ENCODE results near the gene CRTAC1.

Gene CRTAC1

DNA sequence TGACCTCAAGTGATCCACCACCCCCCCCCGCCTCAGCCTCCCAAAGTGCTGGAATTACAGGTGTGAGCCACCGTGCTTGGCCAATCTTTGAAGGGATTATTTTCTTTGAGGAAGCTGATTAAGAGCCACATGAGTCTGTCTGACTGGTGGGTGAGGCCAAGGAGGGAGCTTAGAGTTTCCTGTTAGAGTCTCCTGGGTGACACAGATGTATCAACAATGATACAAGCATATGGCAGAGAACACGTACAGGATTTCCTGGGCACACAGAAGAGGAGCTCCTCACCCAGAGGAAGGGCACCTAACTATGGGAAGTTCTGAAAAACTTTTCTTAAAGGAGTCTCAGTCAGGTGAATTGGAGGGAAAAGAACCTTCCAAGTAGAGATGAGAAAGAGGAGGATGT, 111.4 kb downstream of the CRTAC1 start:
- DNase-seq (ENCODE audit: low read depth) = no peak
- no peak overlapping the region for H3K4me3 ChIP-seq (ENCODE audit: low read length)

DNA sequence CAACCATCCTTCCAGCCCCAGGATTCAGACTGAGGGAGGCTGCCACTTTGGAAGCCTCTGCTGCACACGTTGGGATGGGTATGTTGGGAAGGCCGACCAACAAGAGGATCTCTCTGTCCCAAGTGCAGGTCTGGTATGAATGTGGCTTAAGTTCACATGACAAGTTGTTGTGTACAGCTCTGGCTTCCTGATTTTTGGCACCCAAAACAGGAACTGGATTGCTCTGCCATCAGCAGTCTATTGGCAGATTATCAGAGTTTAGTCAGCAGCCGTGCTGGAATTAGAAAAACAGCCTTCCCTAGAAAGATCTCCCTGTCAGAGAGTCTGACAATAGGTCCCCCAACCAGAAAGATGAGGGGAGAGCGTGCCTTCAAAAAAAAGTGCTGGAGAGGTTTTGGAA, 113.8 kb downstream of the CRTAC1 start:
- TF ChIP-seq, protein P1, sequence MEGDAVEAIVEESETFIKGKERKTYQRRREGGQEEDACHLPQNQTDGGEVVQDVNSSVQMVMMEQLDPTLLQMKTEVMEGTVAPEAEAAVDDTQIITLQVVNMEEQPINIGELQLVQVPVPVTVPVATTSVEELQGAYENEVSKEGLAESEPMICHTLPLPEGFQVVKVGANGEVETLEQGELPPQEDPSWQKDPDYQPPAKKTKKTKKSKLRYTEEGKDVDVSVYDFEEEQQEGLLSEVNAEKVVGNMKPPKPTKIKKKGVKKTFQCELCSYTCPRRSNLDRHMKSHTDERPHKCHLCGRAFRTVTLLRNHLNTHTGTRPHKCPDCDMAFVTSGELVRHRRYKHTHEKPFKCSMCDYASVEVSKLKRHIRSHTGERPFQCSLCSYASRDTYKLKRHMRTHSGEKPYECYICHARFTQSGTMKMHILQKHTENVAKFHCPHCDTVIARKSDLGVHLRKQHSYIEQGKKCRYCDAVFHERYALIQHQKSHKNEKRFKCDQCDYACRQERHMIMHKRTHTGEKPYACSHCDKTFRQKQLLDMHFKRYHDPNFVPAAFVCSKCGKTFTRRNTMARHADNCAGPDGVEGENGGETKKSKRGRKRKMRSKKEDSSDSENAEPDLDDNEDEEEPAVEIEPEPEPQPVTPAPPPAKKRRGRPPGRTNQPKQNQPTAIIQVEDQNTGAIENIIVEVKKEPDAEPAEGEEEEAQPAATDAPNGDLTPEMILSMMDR (conservative IDR thresholded peaks at IDR 0.05; ENCODE audit: low read depth, low read length) = no peak
- H3K4me3 ChIP-seq (ENCODE audit: low read length) = no peak overlapping the region
- no peak for DNase-seq (ENCODE audit: low read depth)

More for the DNA sequence above, 111.4 kb downstream of the CRTAC1 start:
- TF ChIP-seq, protein P1 (conservative IDR thresholded peaks at IDR 0.05; ENCODE audit: low read depth, low read length) = no peak

DNA sequence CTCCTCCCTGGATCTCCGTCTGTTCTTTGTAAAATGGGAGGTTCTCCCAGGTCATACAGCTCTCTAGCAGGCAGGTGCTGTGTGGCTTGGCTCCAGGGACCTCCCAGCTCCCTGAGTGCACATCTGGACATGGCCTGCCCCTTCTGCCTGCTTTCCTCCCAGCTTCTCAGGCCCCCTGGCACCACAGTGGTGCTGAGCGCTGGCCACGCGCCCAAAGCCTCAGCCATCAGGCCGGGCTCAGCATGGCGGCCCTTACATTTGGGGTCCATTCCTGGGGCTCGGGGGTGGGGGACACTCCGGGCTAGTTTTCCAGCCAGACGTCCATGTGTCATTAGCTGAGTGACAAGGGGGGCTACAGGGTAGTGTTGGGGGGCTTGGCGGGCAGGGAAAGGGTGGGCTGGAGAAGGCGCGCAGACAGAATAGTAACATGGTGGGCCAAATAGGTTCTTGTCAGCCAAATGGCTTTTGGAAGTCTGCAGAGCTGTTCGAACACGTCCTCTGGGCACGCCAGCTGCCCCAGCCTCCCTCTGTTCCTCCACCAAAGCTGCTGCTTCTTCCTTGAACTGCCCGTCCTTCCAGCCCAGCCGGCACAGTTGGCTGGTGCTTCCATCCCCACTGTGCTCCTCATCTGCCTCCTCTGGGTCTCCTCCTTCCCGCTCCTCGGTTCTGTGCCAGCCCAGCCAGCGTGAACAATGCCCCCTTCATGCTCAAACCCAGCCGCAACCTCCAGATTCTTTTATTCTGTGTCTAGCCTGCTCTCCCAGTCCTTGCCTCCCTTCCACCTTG, 114.9 kb downstream of the CRTAC1 start:
- TF ChIP-seq, protein P1 (conservative IDR thresholded peaks at IDR 0.05; ENCODE audit: low read depth, low read length) = no peak
- no peak for DNase-seq (ENCODE audit: low read depth)
- H3K4me3 ChIP-seq (ENCODE audit: low read length) = no peak overlapping the region

DNA sequence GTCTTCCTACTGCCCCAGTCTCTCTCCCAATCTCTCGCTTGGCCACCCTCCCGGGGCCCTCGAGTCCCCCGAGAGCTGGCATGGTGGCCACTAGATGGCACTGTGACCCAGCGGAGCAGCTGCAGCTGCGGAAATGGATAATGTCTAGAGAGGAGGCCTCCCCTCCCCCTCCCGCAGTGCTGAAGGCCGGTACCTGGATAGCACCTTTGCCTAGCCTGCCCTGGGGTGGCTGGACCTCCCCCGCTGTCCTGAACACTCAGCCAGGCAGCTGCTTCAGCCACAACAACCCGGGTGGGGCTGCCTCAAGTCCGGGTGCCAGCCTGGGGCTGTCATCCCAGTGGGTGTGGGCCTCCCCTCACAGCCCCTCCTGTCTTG, 115.6 kb downstream of the CRTAC1 start:
- TF ChIP-seq, protein P1 (conservative IDR thresholded peaks at IDR 0.05; ENCODE audit: low read depth, low read length) = peak; percentile 89
- no peak overlapping the region for H3K4me3 ChIP-seq (ENCODE audit: low read length)
- no peak for DNase-seq (ENCODE audit: low read depth)

DNA sequence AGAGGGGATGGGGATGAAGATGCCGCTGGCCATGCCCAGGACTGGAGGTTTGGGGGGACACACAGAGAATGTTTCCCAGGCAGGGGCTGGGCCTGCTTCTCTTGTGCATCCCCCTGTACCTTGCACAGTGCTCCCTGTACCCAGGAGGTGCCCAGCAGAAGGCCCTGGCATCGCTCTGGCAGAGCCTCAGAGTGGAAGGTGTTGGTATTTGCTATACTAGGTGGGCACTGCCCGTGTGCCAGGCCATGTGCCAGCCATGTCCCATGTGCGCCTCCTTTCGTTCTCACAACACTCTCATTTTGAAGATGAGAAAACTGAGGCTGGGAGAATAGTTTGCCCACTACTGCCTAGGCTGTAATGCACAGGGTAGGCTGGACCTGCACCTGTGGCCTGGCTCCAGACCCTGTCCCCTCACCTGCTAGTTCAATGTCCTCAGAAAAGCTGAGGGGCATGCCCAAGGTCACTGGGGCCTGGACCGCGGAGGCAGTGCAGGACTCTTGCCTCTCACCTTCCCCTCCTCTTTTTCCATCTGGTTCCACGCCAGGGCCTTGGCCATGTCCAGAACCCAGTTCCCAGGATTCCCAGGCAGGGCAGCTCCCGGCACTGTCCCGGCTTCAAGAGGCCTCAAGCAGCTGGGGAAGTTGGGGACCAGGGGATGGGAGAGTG, 116.1 kb downstream of the CRTAC1 start:
- DNase-seq (ENCODE audit: low read depth) = no peak
- TF ChIP-seq, protein P1 (conservative IDR thresholded peaks at IDR 0.05; ENCODE audit: low read depth, low read length) = no peak
- H3K4me3 ChIP-seq (ENCODE audit: low read length) = no peak overlapping the region

DNA sequence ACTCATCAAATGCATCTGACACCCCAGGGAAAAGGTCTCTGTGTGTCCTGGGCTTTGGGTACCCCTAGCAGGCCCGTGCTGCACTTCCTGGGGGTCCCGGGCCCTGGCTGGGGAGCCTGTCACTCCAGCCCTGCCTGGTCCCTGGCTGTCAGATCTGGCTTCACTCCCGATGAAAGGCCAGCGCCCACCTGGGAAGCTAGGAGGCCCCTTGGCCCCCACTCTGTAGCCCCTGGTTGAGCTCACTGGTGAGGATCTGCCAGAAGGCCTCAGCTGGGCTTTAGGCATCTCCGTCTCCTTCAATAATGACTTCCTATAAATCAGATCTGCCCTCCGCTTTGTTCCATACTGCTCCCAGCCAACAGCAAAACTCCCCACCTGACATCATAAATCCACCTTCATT, 116.8 kb downstream of the CRTAC1 start:
- DNase-seq (ENCODE audit: low read depth) = no peak
- TF ChIP-seq, protein P1 (conservative IDR thresholded peaks at IDR 0.05; ENCODE audit: low read depth, low read length) = no peak
- H3K4me3 ChIP-seq (ENCODE audit: low read length) = no peak overlapping the region

DNA sequence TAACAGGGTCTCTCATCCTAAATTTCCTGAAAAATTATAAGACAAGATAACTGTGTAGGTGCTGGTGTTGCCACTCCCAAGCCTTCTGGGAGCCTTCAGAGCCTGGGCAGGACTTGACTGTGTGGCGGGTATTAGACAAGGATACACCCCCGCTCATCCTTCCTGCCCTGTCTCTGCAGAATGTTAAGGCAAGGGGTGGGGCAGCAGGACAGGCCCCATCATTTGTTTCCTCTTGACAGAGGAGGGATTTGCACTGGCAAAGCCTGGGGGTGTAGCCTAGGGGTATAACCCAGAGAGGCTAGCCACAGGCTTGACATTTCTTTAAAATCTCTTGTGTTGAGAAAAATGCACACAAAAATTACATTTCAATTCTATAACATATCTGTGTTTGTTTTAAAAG, 117.2 kb downstream of the CRTAC1 start:
- H3K4me3 ChIP-seq (ENCODE audit: low read length) = no peak overlapping the region
- no peak for DNase-seq (ENCODE audit: low read depth)

More for the DNA sequence above, 117.2 kb downstream of the CRTAC1 start:
- TF ChIP-seq, protein P1 (conservative IDR thresholded peaks at IDR 0.05; ENCODE audit: low read depth, low read length) = no peak

All from retinal pigment epithelial cell (primary cell).